Astrocyte (in vitro differentiated cells and primary cell): ENCODE results near the gene ZBTB8OS. TPM values are rescaled to one million over a fixed set of nuclear protein-coding genes. Genes with fewer than 3 reads are reported as not detected.
A peak's percentile ranks its signal among the peaks of the same experiment; 100 is the strongest.

Experiments
- DNase-seq: peaks from one replicate; pipeline ENCODE4 v3.0.0-alpha.2; 2010; ENCODE audit warnings: low read depth
- FAIRE-seq: peaks from 2 replicates; lab custom pipeline; 2011; peaks lifted over from hg19 to GRCh38; lab: Jason Lieb, UNC
- H2AFZ ChIP-seq: 2 replicates; pipeline ENCODE4 v1.6.0; 2012; ENCODE audit warnings: low read depth, low read length, inconsistent platforms
- H3K27ac ChIP-seq: 2 replicates; pipeline ENCODE4 v1.5.1; 2011; ENCODE audit warnings: low read depth, low read length, inconsistent platforms
- H3K27me3 ChIP-seq: 2 replicates; pipeline ENCODE4 v1.6.0; 2011; ENCODE audit warnings: low read length, inconsistent platforms; ENCODE audit not compliant: insufficient read depth
- H3K36me3 ChIP-seq: 2 replicates; pipeline ENCODE4 v1.5.1; 2011; ENCODE audit warnings: low read length, inconsistent platforms; ENCODE audit not compliant: insufficient read depth
- H3K4me1 ChIP-seq: 2 replicates; pipeline ENCODE4 v1.5.1; 2011; ENCODE audit warnings: low read length, inconsistent platforms; ENCODE audit not compliant: insufficient read depth
- H3K4me2 ChIP-seq: 2 replicates; pipeline ENCODE4 v1.6.0; 2012; ENCODE audit warnings: low read length, inconsistent platforms
- H3K4me3 ChIP-seq: 2 replicates; pipeline ENCODE4 v1.5.1; 2011; ENCODE audit warnings: low read depth, mild to moderate bottlenecking, low read length, inconsistent platforms; ENCODE audit not compliant: insufficient read depth
- H3K79me2 ChIP-seq: 2 replicates; pipeline ENCODE4 v1.6.0; 2012; ENCODE audit warnings: mild to moderate bottlenecking, low read length, inconsistent platforms; ENCODE audit not compliant: insufficient read depth
- H3K9ac ChIP-seq: 2 replicates; pipeline ENCODE4 v1.6.0; 2012; ENCODE audit warnings: mild to moderate bottlenecking, low read length, inconsistent platforms
- H3K9me3 ChIP-seq: 2 replicates; pipeline ENCODE4 v1.5.1; 2012; ENCODE audit warnings: low read depth, mild to moderate bottlenecking, low read length, inconsistent platforms; ENCODE audit not compliant: insufficient read depth
- H4K20me1 ChIP-seq: 2 replicates; pipeline ENCODE4 v1.6.0; 2012; ENCODE audit warnings: low read length, inconsistent platforms; ENCODE audit not compliant: insufficient read depth
- H3K27ac Mint-ChIP-seq: one replicate; pipeline ENCODE4 v1.8.0; 2021; ENCODE audit warnings: mild to moderate bottlenecking, mixed read lengths; ENCODE audit not compliant: unreplicated experiment
- H3K27me3 Mint-ChIP-seq: one replicate; pipeline ENCODE4 v1.8.0; 2021; ENCODE audit warnings: low read depth, mixed read lengths; ENCODE audit not compliant: unreplicated experiment
- H3K36me3 Mint-ChIP-seq: one replicate; pipeline ENCODE4 v1.8.0; 2021; ENCODE audit warnings: low read depth, mixed read lengths; ENCODE audit not compliant: unreplicated experiment
- H3K4me1 Mint-ChIP-seq: one replicate; pipeline ENCODE4 v1.8.0; 2021; ENCODE audit warnings: low read depth, mixed read lengths; ENCODE audit not compliant: unreplicated experiment
- H3K4me3 Mint-ChIP-seq: one replicate; pipeline ENCODE4 v1.8.0; 2021; ENCODE audit warnings: mild to moderate bottlenecking, moderate library complexity, mixed read lengths; ENCODE audit not compliant: unreplicated experiment
- H3K9me3 Mint-ChIP-seq: one replicate; pipeline ENCODE4 v1.8.0; 2021; ENCODE audit warnings: mild to moderate bottlenecking, mixed read lengths; ENCODE audit not compliant: unreplicated experiment
- EZH2 ChIP-seq: IDR thresholded peaks from 2 replicates; pipeline ENCODE4 v1.6.1; 2012; ENCODE audit warnings: mild to moderate bottlenecking, low read length, inconsistent platforms; ENCODE audit not compliant: insufficient read depth
- total RNA-seq: library from RNA; stranded (reverse); gene quantifications from 2 replicates; pipeline ENCODE4 v1.2.1, GENCODE V29; 2021
- TF ChIP-seq, protein P1 (sequence below): IDR thresholded peaks from 2 replicates; pipeline ENCODE4 v1.5.1; 2011; ENCODE audit warnings: low read depth, mild to moderate bottlenecking, inconsistent platforms, low read length, moderate library complexity; ENCODE audit not compliant: insufficient read depth

The ZBTB8OS gene
- total RNA-seq, 1 donor from 2014 or later, result 60.4 TPM

DNA sequence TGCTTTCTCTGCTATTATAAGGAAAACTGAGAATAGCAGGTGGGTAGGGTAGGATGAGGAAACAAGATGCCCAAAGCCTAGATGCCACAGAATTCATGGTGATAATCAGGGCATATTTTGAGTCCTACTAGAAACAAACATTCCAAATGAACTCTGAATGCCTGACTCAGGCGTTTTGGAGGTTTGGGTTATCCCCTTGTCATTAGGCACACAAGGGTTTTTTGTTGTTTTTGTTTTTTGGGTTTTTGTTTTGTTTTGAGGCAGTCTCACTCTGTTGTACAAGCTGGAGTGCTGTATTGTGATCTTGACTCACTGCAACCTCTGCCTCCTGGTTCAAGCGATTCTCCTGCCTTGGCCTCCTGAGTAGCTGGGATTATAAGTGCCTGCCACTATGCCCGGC is 33.0 kb upstream of the ZBTB8OS start:
- Histone ChIP-seq H3K27ac (no peak overlapping the region), H3K4me2 (no peak overlapping the region), H3K79me2 (peaks cover 27% of the 10 kb centered on the region), H2AFZ (no peak overlapping the region), H3K4me1 (no peaks in the 10 kb centered on the region), H3K36me3 (peaks cover 62% of the 10 kb centered on the region), H4K20me1 (peaks cover 58% of the 10 kb centered on the region), H3K27me3 (no peaks in the 10 kb centered on the region), H3K4me3 (no peak overlapping the region), H3K9ac (no peak overlapping the region), H3K9me3 (no peaks in the 10 kb centered on the region)
- Mint-ChIP-seq H3K4me1 (no peaks in the 10 kb centered on the region), H3K27ac (no peak overlapping the region), H3K27me3 (no peaks in the 10 kb centered on the region), H3K36me3 (peaks cover 10% of the 10 kb centered on the region), H3K9me3 (no peaks in the 10 kb centered on the region), H3K4me3 (no peak overlapping the region)
- TF ChIP-seq, protein P1, sequence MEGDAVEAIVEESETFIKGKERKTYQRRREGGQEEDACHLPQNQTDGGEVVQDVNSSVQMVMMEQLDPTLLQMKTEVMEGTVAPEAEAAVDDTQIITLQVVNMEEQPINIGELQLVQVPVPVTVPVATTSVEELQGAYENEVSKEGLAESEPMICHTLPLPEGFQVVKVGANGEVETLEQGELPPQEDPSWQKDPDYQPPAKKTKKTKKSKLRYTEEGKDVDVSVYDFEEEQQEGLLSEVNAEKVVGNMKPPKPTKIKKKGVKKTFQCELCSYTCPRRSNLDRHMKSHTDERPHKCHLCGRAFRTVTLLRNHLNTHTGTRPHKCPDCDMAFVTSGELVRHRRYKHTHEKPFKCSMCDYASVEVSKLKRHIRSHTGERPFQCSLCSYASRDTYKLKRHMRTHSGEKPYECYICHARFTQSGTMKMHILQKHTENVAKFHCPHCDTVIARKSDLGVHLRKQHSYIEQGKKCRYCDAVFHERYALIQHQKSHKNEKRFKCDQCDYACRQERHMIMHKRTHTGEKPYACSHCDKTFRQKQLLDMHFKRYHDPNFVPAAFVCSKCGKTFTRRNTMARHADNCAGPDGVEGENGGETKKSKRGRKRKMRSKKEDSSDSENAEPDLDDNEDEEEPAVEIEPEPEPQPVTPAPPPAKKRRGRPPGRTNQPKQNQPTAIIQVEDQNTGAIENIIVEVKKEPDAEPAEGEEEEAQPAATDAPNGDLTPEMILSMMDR, result no peak
- no peak for TF ChIP-seq EZH2
- no peak for FAIRE-seq
- no peak for DNase-seq

GRCh38 chr1:32681999-32682398 is 31.6 kb upstream of the ZBTB8OS start:
- TF ChIP-seq, protein P1, result no peak
- no peak for TF ChIP-seq EZH2
- H3K9ac ChIP-seq, result no peak overlapping the region
- Mint-ChIP-seq H3K27me3 (no peaks in the 10 kb centered on the region), H3K9me3 (no peaks in the 10 kb centered on the region), H3K4me3 (no peak overlapping the region), H3K4me1 (no peaks in the 10 kb centered on the region), H3K27ac (no peak overlapping the region), H3K36me3 (peaks cover 18% of the 10 kb centered on the region)
- no peak for DNase-seq
- H4K20me1 ChIP-seq, result peaks cover 54% of the 10 kb centered on the region
- peak; percentile 59 for FAIRE-seq
- no peaks in the 10 kb centered on the region for H3K27me3 ChIP-seq
- H3K36me3 ChIP-seq, result peaks cover 69% of the 10 kb centered on the region
- H3K4me3 ChIP-seq, result no peak overlapping the region
- H3K4me2 ChIP-seq, result no peak overlapping the region
- no peak overlapping the region for H2AFZ ChIP-seq
- no peak overlapping the region for H3K27ac ChIP-seq
- peaks cover 24% of the 10 kb centered on the region for H3K79me2 ChIP-seq
- no peaks in the 10 kb centered on the region for H3K9me3 ChIP-seq
- no peaks in the 10 kb centered on the region for H3K4me1 ChIP-seq

DNA sequence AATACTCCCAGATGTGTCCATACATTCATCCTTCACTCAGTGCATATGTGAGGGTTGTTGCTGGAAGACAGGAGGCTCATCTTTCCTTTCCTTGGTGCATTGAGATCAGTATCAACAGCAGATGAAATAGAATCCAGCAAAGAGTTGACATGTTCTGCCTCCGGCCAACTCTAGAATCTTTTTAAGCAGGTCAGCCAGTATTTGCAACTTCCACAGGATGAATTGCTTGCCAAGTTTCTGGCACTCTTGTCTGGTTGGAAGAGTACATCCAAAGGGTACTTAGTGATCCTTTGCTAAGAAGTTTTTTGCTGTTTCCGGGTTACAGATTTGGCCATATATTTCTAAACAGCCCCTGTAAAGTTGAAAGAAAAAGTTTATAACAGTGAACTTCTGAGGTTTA is 31.2 kb upstream of the ZBTB8OS start:
- no peak overlapping the region for H3K27ac ChIP-seq
- H4K20me1 ChIP-seq, result peaks cover 54% of the 10 kb centered on the region
- Mint-ChIP-seq H3K36me3 (peaks cover 20% of the 10 kb centered on the region), H3K27me3 (no peaks in the 10 kb centered on the region), H3K4me1 (no peaks in the 10 kb centered on the region), H3K27ac (no peak overlapping the region), H3K9me3 (no peaks in the 10 kb centered on the region), H3K4me3 (no peak overlapping the region)
- H2AFZ ChIP-seq, result no peak overlapping the region
- no peaks in the 10 kb centered on the region for H3K9me3 ChIP-seq
- peaks cover 70% of the 10 kb centered on the region for H3K36me3 ChIP-seq
- no peak overlapping the region for H3K9ac ChIP-seq
- H3K79me2 ChIP-seq, result peaks cover 20% of the 10 kb centered on the region
- H3K4me1 ChIP-seq, result no peaks in the 10 kb centered on the region
- TF ChIP-seq, protein P1, result no peak
- TF ChIP-seq EZH2, result no peak
- DNase-seq (no peak), FAIRE-seq (no peak)
- no peak overlapping the region for H3K4me2 ChIP-seq
- no peak overlapping the region for H3K4me3 ChIP-seq
- no peaks in the 10 kb centered on the region for H3K27me3 ChIP-seq
